GM13976 (cell line): ENCODE measurements around the gene ME3.

Experiments
- DNase-seq: peaks from one replicate; pipeline ENCODE4 v3.0.0; 2012; ENCODE audit warnings: low spot score
- CTCF ChIP-seq: IDR thresholded peaks from 2 replicates; pipeline ENCODE4 v1.5.1; 2012; ENCODE audit warnings: borderline replicate concordance, mild to moderate bottlenecking; ENCODE audit not compliant: insufficient read depth; ENCODE audit errors: extremely low read depth, missing control alignments, control extremely low read depth
- in situ Hi-C: fragments of 300-500 bp; cut with MboI; formaldehyde crosslinking; loops from one replicate; pipeline ENCODE4 v1.12.0; 2022; ENCODE audit warnings: low sequenced_read_pairs, mixed read lengths, inconsistent platforms; ENCODE audit not compliant: unreplicated experiment

Gene ME3

GRCh38 chr11:86638673-86639072 is 33.7 kb downstream of the ME3 start:
- DNase-seq: no peak
- in situ Hi-C loops: no loop called here
- TF ChIP-seq CTCF: no peak

- in situ Hi-C loops: no loop called here
- TF ChIP-seq CTCF: no peak
- no peak for DNase-seq
These were observed 34.4 kb downstream of the ME3 start for GRCh38 chr11:86637988-86638387.

GRCh38 chr11:86636275-86636674 is 36.1 kb downstream of the ME3 start:
- in situ Hi-C loops: no loop called here
- no peak for DNase-seq

GRCh38 chr11:86632499-86633269 is 39.7 kb downstream of the ME3 start:
- in situ Hi-C loops: no loop called here
- no peak for TF ChIP-seq CTCF
- DNase-seq: no peak

More at GRCh38 chr11:86636275-86636674, 36.1 kb downstream of the ME3 start:
- TF ChIP-seq CTCF: no peak

- in situ Hi-C loops: no loop called here
- no peak for TF ChIP-seq CTCF
- DNase-seq: no peak
These were observed 42.0 kb downstream of the ME3 start for GRCh38 chr11:86630229-86630981.

- no peak for TF ChIP-seq CTCF
- no peak for DNase-seq
- in situ Hi-C loops: no loop called here
These were observed 43.2 kb downstream of the ME3 start for GRCh38 chr11:86629045-86629706.
